NCI-H2171 (cell line): ENCODE results near the gene NMRAL1.
A peak's percentile ranks its signal among the peaks of the same experiment; 100 is the strongest.

Experiments used
- DNase-seq: peaks from one replicate; lab custom pipeline; 2025; lab: John Stamatoyannopoulos, UW

NMRAL1 gene

DNA sequence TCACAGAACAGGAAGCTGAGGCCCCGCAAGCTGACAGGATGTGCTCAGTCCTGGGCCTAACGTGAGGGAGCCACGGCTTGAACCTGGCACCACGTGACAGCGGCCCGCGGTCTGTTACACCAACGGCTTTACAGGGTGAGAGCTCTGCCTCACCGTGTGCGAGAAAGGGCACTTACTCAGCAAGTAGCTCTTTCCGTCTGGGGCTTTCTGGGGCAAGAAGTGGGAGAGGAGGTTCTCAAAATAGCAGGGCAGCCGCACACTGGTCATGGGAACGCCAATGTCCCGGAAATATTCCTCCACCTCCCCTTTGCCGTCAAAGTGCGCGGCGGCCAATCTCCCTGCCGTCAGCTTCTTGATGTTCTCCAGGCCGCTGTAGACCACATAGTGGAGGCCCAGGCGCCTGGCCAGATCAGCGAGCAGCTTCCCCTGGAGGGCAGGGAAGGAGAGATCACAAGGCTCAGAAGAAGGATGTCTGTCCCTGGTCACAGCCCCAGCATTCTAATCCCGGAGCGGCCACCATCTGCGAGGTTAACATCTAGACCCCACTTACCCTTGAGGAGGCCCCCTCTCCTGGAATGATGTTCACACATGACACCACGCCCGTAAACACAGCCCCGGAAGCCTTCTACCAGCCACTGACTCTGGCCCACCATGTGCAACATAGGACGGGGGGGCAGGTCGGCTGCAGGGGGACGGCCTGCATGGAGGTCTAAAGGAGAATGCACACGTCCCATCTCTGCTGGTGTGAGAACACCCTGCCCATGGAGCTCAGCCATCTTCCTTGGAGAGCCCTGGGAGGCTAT is 8.2 kb downstream of the NMRAL1 start:
- DNase-seq = no peak

DNA sequence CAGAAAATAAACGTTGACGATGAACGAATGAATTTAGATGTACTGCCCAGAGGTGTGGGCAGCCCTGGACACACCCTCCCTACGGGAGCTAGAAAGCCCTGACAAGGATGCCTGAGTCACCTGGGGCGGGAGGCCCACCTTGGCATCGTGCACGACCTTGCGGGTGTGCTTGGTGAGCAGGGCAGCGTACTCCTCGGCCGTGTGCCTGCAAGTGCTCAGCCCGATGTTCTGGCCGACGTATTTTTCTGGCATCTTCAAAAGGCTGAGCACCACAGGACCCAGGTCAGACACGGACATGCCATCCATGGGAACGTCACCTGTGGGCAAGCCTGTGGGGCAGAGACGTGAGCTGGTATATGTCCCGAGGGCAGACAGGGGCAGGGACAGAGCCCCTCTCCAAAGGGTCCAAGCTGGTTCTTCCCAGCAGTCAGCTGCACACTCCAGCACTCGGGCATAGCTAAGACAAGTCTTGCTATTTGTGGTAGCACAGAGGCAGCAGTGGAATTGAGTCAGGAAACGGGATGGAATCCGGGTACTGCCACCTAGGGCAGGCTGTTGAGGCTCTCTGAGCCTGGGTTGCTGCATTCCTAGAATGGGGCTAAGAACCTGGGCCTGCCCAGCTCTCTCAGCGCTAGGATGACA is 10.8 kb downstream of the NMRAL1 start:
- no peak for DNase-seq

DNA sequence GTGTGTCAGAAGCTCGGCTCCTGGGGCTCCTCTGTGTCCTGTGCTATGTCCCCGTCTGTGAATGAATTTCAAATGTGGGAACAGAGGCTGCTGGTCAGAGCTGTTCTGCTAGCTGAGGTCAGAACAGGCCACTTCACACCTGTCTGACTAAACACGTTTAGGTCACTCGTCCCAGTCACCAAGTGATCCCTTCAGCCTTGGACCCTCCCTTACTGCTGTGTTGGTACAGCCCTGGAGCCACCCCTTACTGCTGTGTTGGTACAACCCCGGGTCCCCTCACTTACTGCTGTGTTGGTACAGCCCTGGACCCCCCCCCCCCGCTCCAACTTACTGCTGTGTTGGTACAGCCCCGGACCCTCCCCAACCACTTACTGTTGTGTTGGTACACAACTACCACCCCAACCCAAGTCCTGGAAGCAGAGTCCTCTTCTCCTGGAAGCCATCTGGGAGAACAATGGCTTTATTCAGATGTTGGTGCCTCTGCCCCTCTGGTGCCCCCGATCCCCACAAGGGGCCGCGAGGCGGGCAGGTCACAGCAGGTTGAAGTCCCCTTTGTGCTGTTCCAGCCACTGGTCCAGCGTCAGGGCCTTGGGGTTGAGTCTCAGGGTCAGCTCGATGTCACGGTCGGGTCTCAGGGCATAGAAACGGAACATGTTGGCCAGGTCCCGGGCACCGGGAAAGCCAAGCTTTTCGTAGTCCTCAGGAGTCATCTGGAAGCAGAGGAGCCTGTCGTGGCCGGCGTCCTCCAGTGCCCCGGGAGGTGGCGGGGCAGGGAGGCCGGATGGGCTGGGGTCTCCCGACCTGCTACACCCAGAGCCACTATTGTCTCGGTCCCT is 13.0 kb downstream of the NMRAL1 start:
- no peak for DNase-seq

DNA sequence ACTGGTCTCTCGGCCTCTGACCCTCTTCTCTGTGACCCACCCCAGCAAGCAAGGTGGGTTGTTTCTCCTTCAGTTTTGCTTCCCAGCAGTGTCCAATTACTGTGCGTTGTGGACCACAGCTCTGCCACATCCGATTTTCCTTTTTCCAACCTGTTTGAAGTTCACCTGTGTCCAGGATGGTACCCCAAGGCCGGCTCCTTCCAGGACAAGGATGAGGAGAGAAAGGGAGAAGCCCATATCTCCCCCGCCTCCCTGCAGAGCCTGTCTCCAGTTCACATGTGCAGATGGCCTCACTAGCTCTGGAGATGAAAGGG is 13.5 kb downstream of the NMRAL1 start:
- DNase-seq = no peak

DNA sequence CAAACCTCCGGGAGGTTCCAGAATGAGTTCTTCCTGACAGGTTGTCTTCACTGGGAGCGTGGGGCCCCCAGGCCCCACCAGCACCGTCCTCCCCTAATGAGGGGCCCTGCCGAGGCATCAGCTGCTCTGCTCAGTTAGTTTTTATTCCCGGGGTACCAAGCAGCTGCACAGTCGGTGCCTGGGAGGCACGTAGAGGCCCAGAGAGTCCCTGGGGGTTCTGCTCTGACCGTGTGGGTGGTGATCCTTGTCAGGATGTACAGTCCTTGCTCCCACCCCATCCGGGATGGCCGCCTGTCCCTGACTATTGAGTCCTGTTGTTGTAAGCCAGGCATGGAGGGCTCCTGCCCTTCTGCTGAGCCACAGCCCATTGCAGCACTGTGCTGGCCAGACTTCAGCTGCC is 18.5 kb downstream of the NMRAL1 start:
- no peak for DNase-seq

DNA sequence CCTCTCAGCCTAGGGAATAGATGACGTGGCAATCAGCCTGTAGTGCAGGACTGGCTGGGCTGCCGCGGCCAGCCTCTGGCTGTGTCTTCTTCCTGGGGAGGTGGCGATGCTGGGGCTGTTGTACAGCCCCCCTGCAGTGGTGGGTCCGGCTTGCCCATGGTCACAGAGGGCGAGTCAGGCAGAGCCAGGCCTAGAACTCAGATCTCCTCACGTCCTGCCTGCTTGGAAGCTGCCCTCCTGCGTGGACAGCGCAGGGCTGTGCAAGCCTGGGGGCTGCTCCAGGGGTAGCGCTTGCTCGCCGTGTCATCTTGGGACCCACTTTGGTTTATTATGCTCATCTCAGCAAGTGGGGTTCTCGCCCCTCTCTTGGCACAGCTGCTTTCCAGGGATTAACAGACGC is 19.3 kb downstream of the NMRAL1 start:
- DNase-seq = no peak

DNA sequence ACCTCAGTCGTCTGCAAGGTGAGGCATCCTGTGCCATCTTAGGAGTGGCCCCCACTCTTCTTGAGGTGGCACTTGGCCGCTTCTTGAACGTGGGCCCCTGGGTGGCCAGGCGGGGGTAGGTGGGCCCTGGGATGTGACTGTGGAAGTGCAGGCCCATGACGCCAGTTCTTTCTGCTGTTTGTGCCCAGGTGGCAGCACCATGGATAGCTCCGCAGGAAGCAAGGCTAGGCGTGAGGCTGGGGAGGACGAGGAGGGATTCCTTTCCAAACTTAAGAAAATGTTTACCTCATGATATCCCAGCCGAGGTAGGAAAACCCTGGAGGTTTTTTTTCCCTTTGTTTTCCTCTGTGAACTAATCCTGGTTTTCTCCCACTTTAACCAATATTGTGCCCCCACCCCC is 19.8 kb downstream of the NMRAL1 start:
- no peak for DNase-seq

DNA sequence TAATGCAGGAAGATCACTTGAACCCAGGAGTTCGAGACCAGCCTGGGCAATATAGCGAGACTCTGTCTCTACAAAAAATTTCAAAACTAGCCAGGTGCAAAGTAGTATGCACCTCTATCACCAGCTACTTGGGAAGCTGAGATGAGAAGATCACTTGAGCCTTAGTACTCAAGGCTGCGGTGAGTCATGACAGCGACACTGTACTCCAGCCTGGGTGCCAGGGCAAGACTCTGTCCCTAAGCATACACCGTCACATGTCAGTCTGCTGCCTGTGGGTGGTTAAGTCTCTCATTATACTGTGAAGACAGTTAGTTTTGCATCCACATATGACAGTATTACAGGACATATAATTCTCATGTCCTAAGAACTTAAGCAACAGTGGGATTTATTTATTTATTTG is 21.8 kb downstream of the NMRAL1 start:
- no peak for DNase-seq

DNA sequence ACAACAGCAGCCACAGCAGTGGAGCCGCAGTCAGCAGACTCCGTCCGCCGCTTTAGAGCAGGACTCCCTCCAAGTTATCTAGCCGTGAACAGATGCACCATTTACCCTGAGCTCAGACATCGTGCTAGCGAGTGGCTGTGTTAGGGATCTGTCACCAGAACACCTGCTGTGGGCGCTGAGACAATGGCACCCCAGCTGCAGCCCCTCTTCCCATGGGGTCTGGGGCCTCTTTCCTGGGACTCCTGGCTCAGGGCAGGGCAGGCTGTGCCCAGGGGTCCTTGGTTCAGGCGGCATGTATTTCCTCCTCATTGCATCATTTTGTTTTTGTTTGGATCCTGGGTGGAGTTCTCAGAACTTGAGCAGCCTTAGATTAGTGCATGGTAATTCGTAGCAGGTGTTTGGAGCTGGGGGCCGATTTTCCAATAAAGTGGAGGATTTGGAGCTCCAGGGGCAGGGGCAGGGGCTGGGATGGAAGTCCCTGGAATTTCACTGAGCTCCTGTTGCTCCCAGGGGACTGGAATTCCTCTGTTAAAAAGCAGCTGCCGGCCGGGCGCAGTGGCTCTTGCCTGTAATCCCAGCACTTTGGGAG is 23.4 kb downstream of the NMRAL1 start:
- peak; percentile 26 for DNase-seq

DNA sequence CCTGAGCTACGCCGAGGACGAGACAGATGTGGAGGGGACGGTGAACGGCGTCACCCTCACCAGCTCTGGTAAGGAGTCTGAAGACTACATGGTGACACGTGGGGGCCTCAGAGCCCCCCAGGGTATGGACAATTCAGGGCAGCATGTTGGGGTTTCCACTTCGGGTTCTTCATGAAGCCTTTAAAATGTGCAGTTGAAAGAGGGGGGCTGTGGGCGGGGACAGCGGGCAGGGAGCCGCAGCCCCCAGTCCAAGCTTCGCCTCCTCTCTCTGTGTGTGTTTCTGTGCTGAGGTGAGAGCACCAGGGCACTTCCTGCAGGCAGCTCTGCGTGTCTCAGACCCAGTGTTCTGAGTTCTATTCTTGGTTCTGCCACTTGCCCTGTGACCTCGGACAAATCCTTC is 24.0 kb downstream of the NMRAL1 start:
- no peak for DNase-seq

DNA sequence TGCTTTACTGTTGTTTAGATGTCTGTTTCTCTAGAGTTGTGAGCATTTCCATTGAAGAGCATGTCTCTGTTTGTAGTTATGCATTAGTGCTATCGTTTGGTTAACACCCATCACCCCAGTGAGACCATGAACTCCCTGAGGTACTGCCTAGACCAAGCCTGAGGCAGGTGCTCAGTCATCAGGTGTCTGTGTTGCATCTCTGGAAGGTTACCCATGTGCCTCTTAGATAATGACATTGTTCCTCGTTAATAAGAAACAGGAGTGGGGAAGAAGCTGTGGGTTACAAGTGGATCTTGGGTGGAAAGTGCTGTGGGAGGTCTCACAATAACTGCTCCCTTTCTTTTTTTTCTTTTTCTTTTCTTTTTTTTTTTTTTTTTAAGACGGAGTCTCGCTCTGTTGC is 30.4 kb downstream of the NMRAL1 start:
- no peak for DNase-seq

DNA sequence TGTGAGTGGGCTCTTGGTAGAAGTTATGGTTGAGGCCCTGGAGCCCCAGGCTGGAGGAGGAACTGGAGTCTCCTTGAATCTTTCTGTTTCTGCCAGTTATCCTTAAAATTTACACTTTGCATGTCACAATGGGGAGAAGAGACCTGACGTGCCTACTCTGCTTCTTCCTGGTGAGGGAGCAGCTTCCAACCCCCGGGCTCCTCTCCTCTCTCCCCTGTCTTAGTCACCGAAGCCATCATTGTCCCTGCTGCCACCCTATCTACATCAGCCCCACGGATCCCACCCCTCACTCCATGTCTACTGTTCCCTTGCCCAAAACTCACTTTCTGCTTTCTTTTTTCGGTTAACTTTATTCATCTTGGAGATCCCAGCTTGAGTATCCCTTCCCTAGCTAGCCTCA is 31.2 kb downstream of the NMRAL1 start:
- DNase-seq = no peak

DNA sequence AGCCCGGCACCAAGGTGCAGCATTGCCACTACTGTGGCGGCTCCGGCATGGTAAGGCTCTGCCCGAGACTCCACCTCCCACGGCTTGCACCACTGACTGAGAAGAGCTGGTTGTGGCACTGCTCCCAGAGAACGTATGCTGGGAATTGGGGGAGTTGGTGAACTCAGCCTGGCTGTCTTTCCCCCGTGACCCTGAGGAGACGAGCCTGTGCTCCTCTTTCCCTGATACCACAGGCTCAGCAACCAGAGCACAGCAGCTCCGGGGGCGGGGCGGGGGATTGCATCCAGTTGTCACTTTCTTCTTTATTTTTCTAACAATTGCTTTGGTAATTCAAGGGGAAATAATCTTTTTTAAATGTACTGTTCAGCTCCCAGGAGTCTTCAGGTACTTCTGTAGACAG is 32.1 kb downstream of the NMRAL1 start:
- no peak for DNase-seq

DNA sequence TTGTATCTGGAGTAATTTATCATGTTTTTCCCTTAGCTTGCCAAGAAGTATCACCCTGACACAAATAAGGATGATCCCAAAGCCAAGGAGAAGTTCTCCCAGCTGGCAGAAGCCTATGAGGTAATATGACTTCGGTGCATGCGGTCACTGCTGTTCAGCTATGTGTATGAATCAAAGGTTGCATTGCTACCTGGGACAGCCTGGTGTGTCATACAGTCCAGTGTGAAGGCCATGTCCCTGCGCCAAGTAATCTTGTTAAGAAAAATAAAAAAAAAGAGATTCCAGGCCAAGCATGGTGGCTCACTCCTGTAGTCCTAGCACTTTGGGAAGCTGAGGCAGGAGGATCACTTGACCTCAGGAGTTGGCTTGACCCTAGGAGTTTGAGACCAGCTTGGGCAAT is 37.1 kb downstream of the NMRAL1 start:
- DNase-seq = no peak

DNA sequence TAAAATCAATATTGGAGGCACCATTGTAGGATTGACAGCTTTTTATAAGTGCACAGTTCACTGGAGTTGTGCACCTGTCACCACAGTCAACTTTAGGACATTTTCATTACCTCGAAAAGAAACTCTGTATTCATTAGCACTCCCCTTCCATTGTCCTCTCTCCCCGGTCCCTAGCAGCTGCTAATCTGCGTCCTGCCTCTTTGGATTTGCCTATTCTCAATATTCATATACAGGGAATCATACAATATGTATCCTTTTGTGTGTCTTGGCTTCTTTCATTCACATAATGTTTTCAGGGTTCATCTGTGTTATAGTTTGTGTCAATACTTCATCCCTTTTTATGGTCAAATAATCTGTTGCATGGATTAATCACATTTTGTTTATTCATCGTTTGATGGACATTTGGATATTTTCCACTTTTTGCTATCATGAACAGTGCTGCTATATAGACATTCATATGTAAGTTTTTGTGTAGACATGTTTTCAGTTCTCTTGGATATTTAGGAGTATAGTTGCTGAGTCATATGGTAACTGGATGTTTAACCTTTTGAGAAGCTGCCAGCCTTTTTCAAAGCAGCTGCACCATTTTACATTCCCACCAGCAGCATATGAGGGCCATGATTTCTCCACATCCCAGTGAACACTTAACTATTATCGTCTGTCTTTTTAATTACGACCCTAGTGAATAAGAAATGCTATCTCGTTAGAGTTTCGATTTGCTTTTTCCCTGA is 38.9 kb downstream of the NMRAL1 start:
- DNase-seq = no peak

DNA sequence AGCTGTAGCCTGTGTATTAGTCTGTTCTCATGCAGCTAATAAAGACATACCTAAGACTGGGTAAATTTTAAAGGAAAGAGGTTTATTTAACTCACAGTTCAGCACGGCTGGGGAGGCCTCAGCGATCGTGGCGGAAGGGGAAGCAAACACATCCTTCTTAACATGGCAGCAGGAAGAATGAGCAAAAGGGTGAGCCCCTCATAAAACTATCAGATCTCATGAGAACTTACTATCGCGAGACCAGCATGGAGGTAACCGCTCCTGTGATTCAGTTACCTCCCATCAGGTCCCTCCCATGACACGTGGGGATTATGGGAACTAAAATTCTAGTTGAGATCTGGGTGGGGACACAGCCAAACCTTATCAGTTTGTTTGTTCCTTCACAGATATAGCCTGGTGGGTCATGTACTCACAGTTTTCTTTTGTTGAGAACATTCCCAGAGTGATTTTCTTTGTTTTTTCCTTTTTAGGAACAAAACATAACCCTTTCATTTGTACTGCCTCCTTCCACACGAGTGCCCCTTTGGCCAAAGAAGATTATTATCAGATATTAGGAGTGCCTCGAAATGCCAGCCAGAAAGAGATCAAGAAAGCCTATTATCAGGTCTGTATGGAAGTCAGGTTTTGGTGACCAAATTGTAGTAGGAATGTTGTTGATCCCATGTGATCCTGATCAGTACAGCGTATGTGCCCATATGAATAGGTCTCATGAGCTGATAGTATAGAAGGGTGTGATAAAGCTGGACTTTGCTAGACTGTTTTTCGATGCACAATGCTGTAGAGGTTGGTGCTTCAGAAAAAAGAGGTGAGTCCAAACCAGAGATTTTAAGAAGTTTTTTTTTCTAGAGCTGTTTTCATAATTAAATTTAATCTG is 40.3 kb downstream of the NMRAL1 start:
- no peak for DNase-seq

DNA sequence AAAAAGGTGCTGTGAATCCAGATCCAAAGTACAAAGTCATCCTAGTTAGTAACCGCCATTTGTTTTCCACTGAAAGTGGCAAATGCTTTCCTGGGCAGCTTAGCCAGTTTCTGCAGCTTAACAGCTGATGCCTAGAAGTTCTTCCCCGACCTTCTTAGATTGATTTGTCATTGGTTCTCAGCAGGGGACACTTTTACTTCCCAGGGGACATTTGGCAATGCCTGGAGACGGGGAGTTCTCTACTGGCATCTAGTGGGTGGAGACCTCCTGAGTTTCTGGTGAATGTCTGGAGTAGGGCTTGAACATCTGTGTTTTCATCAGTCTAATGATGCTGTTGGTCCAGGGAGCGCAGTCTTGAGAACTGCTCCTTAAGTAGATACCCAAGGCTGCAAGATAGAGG is 41.2 kb downstream of the NMRAL1 start:
- DNase-seq = no peak

DNA sequence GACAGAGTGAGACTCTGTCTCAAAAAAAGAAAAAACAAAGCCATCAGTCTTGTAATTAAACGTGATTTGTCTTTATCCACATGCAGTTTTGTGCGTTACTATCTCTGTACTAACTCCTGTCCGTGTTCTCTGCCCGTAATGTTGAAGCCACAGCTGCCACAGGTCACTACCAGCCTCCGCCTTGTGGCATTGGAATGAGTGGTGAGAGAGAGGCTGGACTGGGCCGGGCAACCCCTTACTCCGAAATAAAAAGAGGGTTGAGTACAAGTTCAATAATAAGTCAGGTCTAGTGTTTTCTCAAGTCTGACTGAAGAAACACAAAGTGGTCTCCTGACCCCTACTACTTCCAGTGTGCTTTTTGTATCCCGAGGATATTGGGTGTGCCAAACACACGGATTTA is 43.4 kb downstream of the NMRAL1 start:
- no peak for DNase-seq

DNA sequence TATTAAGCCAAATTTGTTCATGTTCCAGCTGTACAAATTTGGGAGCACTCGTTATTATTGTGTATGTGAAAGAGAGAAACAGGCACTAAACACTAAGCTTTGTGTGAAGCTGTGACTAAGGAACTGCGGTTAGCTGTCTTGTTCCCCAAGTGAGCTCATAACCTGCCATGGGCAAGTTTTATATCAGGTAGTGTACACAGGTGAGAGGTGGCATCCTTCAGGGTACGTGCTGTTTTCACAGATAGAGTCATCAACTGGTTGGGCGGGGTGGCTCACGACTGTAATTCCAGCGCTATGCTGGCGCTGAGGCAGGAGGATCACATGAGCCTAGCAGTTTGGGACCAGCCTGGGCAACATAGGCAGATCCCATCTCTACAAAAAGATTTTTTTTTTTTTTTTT is 45.9 kb downstream of the NMRAL1 start:
- no peak for DNase-seq

DNA sequence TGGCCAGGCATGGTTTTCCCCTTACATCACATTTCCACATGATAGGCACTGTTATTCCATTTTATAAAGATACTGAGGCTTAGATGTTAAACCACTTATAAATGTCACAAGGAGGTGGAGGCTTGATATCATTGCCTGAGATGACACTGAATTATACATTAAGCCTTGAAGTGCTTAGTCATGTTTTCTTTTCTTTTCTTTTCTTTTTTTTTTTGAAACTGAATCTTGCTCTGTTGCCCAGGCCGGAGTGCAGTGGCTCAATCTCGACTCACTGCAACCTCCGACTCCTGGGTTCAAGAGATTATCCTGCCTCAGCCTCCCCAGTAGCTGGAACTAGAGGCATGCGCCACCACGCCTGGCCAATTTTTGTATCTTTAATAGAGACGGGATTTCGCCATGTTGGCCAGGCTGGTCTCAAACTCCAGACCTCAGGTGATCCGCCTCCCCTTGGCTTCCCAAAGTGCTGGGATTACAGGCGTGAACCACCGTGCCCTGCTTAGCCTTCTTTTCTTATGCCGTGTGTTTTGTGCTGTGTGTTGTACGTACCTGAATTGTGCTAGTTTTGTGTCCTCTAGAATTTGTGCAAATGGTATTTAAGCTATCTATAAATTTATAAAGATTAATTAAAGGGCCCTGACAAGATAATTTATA is 47.6 kb downstream of the NMRAL1 start:
- no peak for DNase-seq
